ENCODE measurements around the gene PTPRE.

Gene PTPRE

GRCh38 chr10:128095753-128096469 lies 189.0 kb downstream of the PTPRE start:
- no peak overlapping the region for H3K27ac ChIP-seq
- TF ChIP-seq CTCF (IDR thresholded peaks at IDR 0.05) = no peak
- no peaks in the 10 kb centered on the region for H3K4me1 ChIP-seq

GRCh38 chr10:128096486-128097199 lies 189.7 kb downstream of the PTPRE start:
- no peaks in the 10 kb centered on the region for H3K79me2 ChIP-seq
- H3K4me3 ChIP-seq (ENCODE audit: low read depth, low read length) = no peak overlapping the region
- no peak overlapping the region for H3K4me2 ChIP-seq (ENCODE audit: low read length)
- no peak overlapping the region for H3K27ac ChIP-seq
- TF ChIP-seq CTCF (IDR thresholded peaks at IDR 0.05) = no peak
- H3K9me3 ChIP-seq (ENCODE audit: control insufficient read depth, low read length) = no peaks in the 10 kb centered on the region
- no peak overlapping the region for H2AFZ ChIP-seq
- H3K9ac ChIP-seq = no peak overlapping the region
- H3K36me3 ChIP-seq (ENCODE audit: control insufficient read depth, insufficient read depth, low read length) = no peaks in the 10 kb centered on the region
- H3K4me1 ChIP-seq = no peaks in the 10 kb centered on the region
- no peaks in the 10 kb centered on the region for H3K27me3 ChIP-seq (ENCODE audit: control insufficient read depth, insufficient read depth, low read length)

More at GRCh38 chr10:128095753-128096469, 189.0 kb downstream of the PTPRE start:
- no peak overlapping the region for H2AFZ ChIP-seq
- H3K79me2 ChIP-seq = no peaks in the 10 kb centered on the region
- no peaks in the 10 kb centered on the region for H3K36me3 ChIP-seq (ENCODE audit: control insufficient read depth, insufficient read depth, low read length)
- no peak overlapping the region for H3K9ac ChIP-seq
- no peak overlapping the region for H3K4me3 ChIP-seq (ENCODE audit: low read depth, low read length)
- H3K4me2 ChIP-seq (ENCODE audit: low read length) = no peak overlapping the region
- no peaks in the 10 kb centered on the region for H3K9me3 ChIP-seq (ENCODE audit: control insufficient read depth, low read length)
- no peaks in the 10 kb centered on the region for H3K27me3 ChIP-seq (ENCODE audit: control insufficient read depth, insufficient read depth, low read length)

GRCh38 chr10:128097783-128098182 lies 190.9 kb downstream of the PTPRE start:
- no peak overlapping the region for H3K4me3 ChIP-seq (ENCODE audit: low read depth, low read length)
- H3K36me3 ChIP-seq (ENCODE audit: control insufficient read depth, insufficient read depth, low read length) = no peaks in the 10 kb centered on the region
- no peaks in the 10 kb centered on the region for H3K27me3 ChIP-seq (ENCODE audit: control insufficient read depth, insufficient read depth, low read length)
- no peaks in the 10 kb centered on the region for H3K79me2 ChIP-seq
- no peak for TF ChIP-seq CTCF (IDR thresholded peaks at IDR 0.05)
- H3K4me2 ChIP-seq (ENCODE audit: low read length) = no peak overlapping the region
- H3K9me3 ChIP-seq (ENCODE audit: control insufficient read depth, low read length) = no peaks in the 10 kb centered on the region
- H2AFZ ChIP-seq = no peak overlapping the region
- no peak overlapping the region for H3K27ac ChIP-seq
- no peaks in the 10 kb centered on the region for H3K4me1 ChIP-seq
- no peak overlapping the region for H3K9ac ChIP-seq

GRCh38 chr10:128098631-128099030 lies 191.7 kb downstream of the PTPRE start:
- no peaks in the 10 kb centered on the region for H3K79me2 ChIP-seq
- H3K27me3 ChIP-seq (ENCODE audit: control insufficient read depth, insufficient read depth, low read length) = no peaks in the 10 kb centered on the region
- no peaks in the 10 kb centered on the region for H3K9me3 ChIP-seq (ENCODE audit: control insufficient read depth, low read length)
- H3K27ac ChIP-seq = no peak overlapping the region
- no peaks in the 10 kb centered on the region for H3K4me1 ChIP-seq
- H3K36me3 ChIP-seq (ENCODE audit: control insufficient read depth, insufficient read depth, low read length) = no peaks in the 10 kb centered on the region
- no peak overlapping the region for H3K4me2 ChIP-seq (ENCODE audit: low read length)
- no peak overlapping the region for H2AFZ ChIP-seq
- no peak overlapping the region for H3K9ac ChIP-seq
- H3K4me3 ChIP-seq (ENCODE audit: low read depth, low read length) = no peak overlapping the region
- no peak for TF ChIP-seq CTCF (IDR thresholded peaks at IDR 0.05)

All from parathyroid adenoma (tissue), 2 donors.